Bronchial epithelial cell (primary cell): ENCODE results near the gene EFNA5. TPM values are rescaled to one million over a fixed set of nuclear protein-coding genes. Genes with fewer than 3 reads are reported as not detected.

Source experiments
- DNase-seq: peaks from one replicate; pipeline ENCODE4 v3.0.0-alpha.2; 2010; ENCODE audit warnings: low read depth
- FAIRE-seq: peaks from 2 replicates; lab custom pipeline; 2011; peaks lifted over from hg19 to GRCh38; lab: Jason Lieb, UNC
- H3K27me3 ChIP-seq: 2 replicates; pipeline ENCODE4 v1.5.1; 2011; ENCODE audit warnings: low read length; ENCODE audit not compliant: control insufficient read depth, insufficient read depth
- H3K36me3 ChIP-seq: 2 replicates; pipeline ENCODE4 v1.5.1; 2011; ENCODE audit warnings: low read length; ENCODE audit not compliant: control insufficient read depth, insufficient read depth
- H3K4me3 ChIP-seq: 2 replicates; pipeline ENCODE4 v1.5.1; 2011; ENCODE audit warnings: mild to moderate bottlenecking, low read depth, low read length, control low read depth
- CTCF ChIP-seq: IDR thresholded peaks from 2 replicates; pipeline ENCODE4 v1.5.1; 2011; ENCODE audit warnings: mild to moderate bottlenecking, moderate library complexity, low read length, control low read depth, inconsistent platforms; ENCODE audit not compliant: insufficient read depth, severe bottlenecking
- total RNA-seq: library from RNA; depleted of rRNA; stranded (reverse); fragments of >200 nt; gene quantifications from 2 replicates; pipeline ENCODE4 v1.2.1, GENCODE V29; 2014

The EFNA5 gene
- total RNA-seq, 1 donor from 2014 or later = 3.9 TPM

DNA sequence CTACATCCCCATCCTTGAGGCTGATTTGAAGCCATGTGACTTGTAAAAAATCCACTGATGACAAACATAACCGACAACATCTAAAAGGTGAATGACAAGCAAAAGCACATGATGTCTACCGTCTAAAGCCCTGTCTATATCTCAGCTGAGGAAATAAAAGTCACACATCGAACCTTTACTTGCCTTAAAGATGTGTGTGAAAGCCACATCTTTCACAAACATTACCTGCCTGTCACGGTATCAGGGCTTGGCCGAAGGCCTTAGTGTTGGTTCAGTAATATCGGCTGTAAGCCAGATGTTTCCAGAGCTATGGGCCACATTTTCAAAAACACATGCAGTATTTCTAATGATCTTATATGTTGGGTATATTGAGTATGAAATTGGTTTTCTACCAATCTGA, 125.8 kb downstream of the EFNA5 start:
- no peaks in the 10 kb centered on the region for H3K36me3 ChIP-seq
- no peak for TF ChIP-seq CTCF
- FAIRE-seq = peak; percentile 7
- no peaks in the 10 kb centered on the region for H3K27me3 ChIP-seq
- no peak overlapping the region for H3K4me3 ChIP-seq
- DNase-seq = no peak

DNA sequence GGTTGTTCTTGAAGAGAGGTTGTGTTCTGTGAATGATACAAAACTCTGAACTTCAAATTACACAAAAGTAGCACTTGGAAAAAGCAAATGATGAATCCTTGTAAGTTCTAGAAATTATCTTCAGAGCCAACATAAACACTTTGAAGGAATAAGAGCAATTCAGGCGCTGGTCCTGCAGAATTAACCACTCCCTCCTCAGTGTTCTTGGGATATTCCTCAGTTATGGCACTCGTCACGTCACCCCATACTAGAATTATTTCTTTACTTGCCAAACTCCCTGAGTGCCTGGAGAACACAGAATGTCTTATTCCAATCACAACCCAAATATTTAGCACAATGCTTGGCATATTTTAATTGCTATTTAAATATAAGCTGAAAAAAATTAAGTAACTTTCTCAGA, 126.3 kb downstream of the EFNA5 start:
- no peaks in the 10 kb centered on the region for H3K36me3 ChIP-seq
- FAIRE-seq (no peak), DNase-seq (no peak)
- TF ChIP-seq CTCF = no peak
- H3K4me3 ChIP-seq = no peak overlapping the region
- no peaks in the 10 kb centered on the region for H3K27me3 ChIP-seq

DNA sequence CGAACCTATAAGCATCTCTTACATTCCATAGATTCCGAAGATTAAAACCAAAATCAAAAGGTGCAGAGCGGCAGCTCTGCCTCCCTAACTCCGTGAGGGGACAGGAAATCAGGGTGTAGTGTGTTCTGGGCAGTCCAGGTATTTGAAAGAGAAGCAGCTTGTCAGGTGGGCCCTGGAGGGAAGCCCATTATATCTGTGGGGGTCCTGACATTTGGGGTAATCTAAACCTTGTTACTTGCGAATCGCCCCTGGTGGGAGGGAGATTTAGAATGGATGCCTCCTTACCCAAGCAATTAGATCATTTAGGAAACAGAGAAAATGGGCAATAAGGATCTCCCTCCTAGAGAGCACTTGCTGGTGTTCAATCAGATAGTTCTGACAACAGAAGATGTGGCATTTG, 126.9 kb downstream of the EFNA5 start:
- H3K27me3 ChIP-seq = no peaks in the 10 kb centered on the region
- DNase-seq (no peak), FAIRE-seq (no peak)
- H3K36me3 ChIP-seq = no peaks in the 10 kb centered on the region
- TF ChIP-seq CTCF = no peak
- H3K4me3 ChIP-seq = no peak overlapping the region

- Histone ChIP-seq H3K4me3 (no peak overlapping the region), H3K27me3 (no peaks in the 10 kb centered on the region), H3K36me3 (no peaks in the 10 kb centered on the region)
- DNase-seq (peak; percentile 81), FAIRE-seq (no peak)
- no peak for TF ChIP-seq CTCF
These were observed 127.9 kb downstream of the EFNA5 start for GRCh38 chr5:107542831-107543231.

DNA sequence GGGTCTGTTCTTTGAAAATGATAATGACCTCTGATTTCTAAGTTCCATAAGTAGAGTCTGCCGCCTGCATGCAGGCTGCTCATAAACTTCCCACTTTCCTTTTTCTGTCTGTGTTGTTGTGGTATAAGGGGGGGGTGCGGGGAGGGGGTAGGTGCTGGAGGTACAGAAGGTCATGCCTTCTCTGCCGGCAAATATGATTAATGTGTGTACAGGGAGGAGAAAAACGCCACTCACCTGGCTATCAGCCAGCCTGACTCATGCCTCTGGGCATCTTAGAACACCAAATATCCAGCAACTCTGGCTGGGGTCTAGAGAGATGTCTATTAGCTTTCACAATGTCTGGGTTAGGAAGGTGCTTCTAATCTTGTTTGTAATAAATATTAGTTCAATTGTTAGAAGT, 128.3 kb downstream of the EFNA5 start:
- Histone ChIP-seq H3K4me3 (no peak overlapping the region), H3K36me3 (no peaks in the 10 kb centered on the region), H3K27me3 (no peaks in the 10 kb centered on the region)
- DNase-seq (peak; percentile 97), FAIRE-seq (no peak)
- no peak for TF ChIP-seq CTCF

- H3K36me3 ChIP-seq = no peaks in the 10 kb centered on the region
- DNase-seq (no peak), FAIRE-seq (no peak)
- no peaks in the 10 kb centered on the region for H3K27me3 ChIP-seq
- H3K4me3 ChIP-seq = no peak overlapping the region
- no peak for TF ChIP-seq CTCF
These were observed 129.3 kb downstream of the EFNA5 start for GRCh38 chr5:107541400-107541799.
